ENCODE data around the gene LTBP3.

Gene LTBP3

DNA sequence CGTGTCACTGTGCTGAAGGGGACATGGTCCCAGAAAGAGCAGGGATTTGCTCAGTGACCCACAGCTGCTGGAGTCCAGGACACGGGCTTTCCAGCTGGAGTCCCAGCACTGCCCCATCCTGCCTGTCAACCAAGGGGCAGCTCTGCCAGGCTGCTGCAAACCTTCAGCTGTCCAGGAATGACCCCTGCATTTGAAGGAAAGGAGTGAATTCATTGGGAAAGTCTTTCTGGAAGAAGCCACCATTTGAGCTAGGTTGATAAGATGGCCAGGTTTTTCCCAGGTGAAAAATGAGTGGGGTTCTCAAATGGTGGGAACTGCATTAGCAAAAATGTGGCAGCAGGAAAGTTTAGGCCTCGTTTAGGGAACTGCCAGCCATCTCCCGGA, 28.1 kb upstream of the LTBP3 start:
- no peak for DNase-seq (ENCODE audit: low read depth in 2 of 3, low spot score in 2 of 3)

DNA sequence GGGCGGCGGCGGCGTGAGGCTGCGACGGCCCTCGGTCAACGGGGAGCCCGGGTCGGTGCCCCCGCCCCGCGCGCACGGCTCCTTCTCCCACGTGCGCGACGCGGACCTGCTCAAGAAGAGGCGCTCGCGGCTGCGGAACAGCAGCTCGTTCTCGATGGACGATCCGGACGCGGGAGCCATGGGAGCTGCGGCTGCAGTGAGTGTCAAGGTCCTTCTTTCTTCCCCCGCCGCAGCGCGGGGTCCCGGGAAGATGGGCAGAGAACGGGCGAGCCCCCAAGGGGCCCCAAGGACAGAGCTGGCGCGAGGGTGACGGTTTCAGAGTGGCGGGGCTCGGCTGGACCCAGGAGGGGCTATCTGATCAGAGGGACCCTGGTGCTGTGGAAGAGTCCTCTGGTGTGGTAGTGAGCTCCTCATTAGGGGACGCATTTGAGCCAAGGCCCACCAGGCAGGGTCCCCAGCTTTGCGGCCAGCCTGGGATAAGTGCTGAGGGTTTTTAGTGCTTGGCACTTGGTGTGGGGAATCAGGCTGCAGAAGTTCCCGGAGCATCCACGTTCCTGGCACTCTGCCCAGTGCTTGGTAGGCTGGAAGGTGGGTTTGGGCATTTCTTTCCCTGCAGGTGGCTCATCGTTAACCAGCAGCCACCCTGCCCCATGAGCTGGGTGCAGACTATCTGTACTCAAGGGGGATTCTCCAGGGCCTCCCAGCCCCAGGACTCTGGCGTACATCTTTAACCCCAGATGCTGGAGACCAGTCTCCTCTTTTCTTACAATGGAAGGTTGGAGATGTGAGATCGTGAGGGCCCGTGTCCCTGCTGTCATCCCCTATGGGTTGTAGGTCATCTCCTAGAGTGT, 27.5 kb upstream of the LTBP3 start:
- no peak for DNase-seq (ENCODE audit: low read depth in 2 of 3, low spot score in 2 of 3)

DNA sequence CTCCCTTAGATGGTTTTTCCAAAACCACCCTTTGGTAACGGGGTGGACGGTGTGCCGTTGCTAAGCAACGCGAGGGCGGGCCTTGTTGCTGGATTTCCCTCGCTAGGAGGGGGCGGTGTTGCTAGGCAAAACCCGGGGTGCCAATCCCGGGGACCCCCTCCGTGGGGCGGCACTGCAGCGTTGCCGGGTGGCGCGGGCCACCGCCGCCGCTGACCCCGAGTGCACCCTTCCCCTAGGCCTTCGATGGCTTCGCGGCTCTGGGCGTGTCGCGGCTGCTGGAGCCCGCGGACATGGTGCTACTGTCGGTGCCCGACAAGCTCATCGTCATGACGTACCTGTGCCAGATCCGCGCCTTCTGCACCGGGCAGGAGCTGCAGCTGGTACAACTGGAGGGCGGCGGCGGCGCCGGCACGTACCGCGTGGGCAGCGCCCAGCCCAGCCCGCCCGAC, 26.6 kb upstream of the LTBP3 start:
- no peak for DNase-seq (ENCODE audit: low read depth in 2 of 3, low spot score in 2 of 3)

DNA sequence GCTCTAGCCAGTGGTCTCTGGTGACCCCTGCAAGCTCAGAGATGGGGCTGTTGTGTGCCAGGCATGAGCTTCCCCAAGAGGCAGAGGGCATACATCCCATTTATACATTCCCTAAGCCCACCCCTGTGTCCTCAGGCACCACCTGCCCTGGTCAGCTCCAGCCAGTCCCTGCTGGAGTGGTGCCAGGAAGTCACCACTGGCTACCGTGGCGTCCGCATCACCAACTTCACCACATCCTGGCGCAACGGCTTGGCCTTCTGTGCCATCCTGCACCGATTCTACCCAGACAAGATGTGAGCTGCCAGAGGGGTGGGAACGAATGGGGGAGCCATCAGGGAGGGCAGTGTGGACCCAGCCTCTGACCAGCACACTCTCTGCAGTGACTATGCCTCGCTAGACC, 25.9 kb upstream of the LTBP3 start:
- DNase-seq (ENCODE audit: low read depth in 2 of 3, low spot score in 2 of 3) = no peak

DNA sequence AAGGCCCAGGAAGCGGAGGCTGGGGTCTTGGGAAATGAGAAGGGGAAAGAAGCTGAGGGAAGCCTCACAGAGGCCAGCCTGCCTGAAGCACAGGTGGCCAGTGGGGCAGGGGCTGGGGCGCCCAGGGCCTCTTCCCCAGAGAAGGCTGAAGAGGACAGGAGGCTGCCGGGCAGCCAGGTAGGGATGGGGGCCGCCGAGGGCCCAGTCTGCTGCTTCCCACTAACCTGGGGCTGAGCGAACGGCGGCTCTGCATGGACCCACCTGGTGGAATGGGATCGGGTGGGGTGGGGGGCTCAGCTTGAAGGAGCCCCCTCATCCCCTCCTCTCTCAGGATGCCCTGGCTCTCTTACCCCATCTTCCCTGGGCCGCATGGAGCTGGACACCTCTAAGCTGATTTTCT, 25.4 kb upstream of the LTBP3 start:
- no peak for DNase-seq (ENCODE audit: low read depth in 2 of 3, low spot score in 2 of 3)

DNA sequence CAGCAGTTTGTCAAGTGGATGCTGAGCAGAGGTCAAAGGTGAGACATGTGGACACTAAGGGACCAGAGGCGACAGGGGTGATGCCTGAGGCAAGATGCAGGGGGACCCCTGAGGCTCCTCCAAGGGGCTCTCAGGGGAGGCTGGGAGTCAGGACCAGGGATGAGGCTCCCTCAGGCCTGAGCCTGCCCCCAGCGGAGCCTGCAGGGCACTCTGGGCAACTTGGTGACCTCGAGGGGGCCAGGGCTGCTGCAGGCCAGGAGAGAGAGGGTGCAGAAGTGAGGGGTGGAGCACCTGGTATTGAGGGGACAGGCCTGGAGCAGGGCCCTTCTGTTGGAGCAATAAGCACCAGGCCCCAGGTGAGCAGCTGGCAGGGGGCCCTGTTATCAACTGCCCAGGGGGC, 23.8 kb upstream of the LTBP3 start:
- DNase-seq (ENCODE audit: low read depth in 2 of 3, low spot score in 2 of 3) = no peak

DNA sequence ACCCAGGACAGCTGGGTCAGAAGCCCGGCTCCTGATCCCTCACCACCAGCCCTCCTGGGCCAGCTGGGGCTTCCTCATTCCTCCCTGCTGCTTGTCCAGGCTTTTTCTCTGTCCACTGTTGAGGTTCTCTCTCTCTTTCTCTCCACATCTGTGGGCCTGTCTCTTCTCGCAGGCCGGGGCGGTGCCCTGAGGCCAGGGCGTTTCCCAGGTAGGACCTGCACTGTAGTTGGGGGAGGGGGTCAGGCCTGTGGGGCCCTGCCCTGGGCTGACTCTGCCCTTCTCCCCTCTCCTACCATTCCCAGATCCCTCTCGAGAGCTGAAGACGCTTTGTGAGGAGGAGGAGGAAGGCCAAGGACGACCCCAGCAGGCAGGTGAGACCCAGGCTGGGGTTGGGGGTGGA, 22.6 kb upstream of the LTBP3 start:
- no peak for DNase-seq (ENCODE audit: low read depth in 2 of 3, low spot score in 2 of 3)

DNA sequence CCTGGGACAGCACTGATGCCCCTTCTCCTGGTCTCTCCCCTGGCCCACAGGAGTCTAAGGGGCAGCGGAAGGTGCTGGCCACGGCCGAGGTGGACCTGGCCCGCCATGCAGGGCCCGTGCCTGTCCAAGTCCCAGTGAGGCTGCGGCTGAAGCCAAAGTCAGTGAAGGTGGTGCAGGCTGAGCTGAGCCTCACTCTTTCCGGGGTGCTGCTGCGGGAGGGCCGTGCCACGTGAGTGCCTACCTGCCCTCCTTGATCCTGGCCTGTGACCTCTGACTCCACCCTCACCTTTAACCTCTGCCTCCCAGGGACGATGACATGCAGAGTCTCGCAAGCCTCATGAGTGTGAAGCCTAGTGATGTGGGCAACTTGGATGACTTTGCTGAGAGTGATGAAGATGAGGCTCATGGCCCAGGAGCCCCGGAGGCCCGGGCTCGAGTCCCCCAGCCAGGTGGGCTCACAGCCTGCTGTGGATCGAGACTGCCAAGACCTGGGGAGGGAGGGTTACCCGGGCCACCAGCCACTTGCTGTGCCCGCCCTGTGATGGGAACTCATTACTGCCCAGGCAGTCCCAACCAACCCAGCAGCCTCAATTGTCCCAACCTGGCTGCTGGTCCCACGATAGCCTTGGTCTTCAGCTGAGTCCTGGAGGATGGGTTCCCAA, 22.0 kb upstream of the LTBP3 start:
- no peak for DNase-seq (ENCODE audit: low read depth in 2 of 3, low spot score in 2 of 3)

DNA sequence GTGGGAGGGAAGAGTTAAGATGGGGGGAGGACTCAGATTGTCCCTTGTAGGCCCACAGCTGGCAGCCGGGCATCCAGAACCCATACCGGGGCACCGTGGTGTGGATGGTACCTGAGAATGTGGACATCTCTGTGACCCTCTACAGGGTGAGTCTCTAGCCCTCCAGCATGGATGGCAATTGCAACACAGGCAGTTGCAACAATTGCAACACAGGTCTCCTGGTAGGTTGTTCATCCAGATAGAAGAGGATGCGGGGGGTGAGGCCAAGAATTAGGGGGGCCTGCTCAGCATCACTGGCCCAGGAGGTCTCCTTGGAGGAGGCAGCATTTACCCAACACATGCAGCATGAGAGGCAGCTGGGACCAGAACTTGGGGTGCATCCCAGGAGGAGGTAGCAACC, 21.1 kb upstream of the LTBP3 start:
- no peak for DNase-seq (ENCODE audit: low read depth in 2 of 3, low spot score in 2 of 3)

DNA sequence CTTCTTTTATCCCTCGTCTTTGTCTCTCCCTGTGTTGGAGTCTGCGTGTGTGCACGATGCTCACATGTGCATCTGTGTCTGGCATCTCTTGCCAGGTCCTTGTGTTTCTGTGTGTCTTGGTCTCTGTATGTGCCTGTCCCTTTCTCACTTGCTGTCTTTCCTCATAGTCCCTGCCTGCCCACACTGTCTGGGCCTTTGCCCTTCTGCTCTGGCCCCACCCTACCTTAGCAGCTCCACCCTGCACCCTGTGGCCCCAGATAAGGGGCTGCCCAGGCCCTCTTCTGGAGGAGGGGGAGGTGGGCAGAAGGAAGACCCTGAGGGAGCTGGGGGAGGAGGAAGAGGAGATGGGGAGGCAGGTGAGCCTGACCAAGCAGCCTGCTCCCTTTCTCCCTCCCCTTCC, 20.5 kb upstream of the LTBP3 start:
- DNase-seq (ENCODE audit: low read depth in 2 of 3, low spot score in 2 of 3) = no peak

DNA sequence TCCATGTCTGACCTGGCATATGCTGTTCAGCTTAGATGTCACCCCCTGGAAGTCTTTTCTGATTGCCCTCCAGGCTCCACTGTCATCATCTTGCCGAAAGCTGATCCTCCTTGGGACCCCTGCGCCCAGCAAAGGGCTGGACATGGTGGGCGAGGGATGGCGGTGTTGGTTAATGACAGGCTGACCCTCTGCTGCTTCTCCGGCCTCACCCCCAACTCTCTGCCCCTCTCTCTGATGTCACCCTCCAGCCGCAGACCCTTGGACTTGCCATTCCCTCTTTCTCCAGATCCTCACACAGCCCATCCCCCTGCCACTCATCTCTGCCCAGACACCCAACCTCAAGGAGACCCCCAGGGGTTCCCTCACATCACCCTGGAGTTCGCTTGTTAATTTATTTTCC, 20.0 kb upstream of the LTBP3 start:
- DNase-seq (ENCODE audit: low read depth in 2 of 3, low spot score in 2 of 3) = no peak

DNA sequence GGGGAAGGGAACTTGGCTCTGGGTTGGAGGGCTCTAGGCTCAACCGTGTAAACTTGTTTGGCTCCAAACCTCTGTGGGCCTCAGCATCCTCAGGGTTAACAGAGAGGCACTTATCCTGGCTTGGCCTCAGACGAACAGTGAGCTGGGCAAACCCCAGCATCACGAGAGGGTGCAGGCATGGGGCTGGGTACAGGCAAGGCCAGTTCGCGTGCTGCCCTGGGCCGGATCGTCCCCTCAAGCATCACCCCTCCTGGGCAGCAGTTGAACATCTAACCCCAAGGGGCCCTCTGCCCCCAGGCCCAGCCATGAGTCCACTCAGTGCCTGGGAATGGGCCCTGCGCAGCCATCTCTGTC, 19.6 kb upstream of the LTBP3 start:
- no peak for DNase-seq (ENCODE audit: low read depth in 2 of 3, low spot score in 2 of 3)

DNA sequence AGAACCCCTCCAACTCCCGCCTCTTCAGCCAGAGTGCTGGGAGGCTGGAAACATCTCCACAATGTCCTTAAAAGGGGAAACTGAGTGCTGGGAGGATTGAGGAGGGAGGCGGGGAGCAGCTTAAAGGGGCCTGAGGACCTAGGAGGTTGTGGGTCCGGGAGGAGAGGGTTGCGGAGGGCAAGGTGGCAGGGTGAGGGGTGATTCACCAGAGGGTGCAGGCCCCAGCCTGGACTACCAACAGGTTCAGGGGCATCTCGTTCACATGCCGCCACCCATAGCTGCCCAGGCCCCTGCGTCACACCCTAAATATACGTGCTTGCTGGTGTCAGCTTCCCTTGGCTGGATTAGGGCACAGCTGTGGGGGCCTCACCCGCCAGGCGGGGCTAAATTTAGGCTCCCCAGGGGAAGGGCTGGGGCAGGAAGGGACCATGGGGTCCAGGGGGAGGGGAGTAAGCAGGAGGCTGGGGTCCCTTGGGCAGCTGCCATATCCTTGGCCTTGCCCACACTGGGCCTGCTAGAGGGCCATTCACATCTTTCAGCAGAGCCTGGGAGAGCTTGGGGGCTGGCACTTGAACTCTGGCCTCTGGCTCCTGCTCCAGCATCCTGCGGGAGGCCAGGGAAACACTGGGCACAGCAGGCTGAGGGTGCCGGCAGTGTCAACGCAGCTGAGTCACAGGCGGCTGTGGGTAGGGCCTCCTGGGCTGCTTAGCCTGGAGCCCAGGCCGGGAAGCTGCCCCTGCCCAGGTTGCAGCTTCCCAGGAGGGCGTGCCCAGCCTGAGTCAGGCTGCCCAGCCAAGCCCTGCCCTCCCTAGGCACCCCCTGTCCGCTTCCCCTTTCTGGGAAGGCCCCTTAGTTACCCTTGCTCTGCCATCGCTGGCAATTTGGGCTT, 19.0 kb upstream of the LTBP3 start:
- no peak for DNase-seq (ENCODE audit: low read depth in 2 of 3, low spot score in 2 of 3)

DNA sequence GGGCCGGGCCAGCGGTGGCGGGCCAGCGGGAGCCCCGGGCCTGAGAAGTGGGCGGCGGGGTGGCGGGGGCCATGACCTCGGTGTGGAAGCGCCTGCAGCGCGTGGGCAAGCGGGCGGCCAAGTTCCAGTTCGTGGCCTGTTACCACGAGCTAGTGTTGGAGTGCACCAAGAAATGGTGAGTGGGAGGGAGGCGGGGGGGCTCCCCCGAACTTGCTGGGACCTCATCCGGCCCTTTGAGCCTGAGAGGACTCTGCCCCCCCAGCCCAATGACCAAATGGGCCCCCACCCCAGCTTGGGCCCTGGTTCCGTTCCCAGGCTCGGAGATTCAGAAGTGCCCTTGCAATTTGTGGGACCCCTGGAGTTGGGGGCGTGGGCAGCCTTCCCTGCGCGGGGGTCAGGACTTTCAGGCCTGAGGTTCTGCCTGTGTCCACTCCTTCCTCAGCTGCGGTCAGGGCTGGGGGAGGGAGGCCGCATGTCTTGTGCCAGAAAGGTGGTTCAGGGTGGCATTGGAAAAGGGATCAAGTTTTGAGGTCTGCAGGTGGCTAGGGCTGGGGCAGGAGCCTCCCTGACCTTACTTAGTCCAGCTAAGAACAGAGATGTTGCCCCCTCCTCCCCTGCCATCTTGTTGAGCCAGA, 18.2 kb upstream of the LTBP3 start:
- no peak for DNase-seq (ENCODE audit: low read depth in 2 of 3, low spot score in 2 of 3)

DNA sequence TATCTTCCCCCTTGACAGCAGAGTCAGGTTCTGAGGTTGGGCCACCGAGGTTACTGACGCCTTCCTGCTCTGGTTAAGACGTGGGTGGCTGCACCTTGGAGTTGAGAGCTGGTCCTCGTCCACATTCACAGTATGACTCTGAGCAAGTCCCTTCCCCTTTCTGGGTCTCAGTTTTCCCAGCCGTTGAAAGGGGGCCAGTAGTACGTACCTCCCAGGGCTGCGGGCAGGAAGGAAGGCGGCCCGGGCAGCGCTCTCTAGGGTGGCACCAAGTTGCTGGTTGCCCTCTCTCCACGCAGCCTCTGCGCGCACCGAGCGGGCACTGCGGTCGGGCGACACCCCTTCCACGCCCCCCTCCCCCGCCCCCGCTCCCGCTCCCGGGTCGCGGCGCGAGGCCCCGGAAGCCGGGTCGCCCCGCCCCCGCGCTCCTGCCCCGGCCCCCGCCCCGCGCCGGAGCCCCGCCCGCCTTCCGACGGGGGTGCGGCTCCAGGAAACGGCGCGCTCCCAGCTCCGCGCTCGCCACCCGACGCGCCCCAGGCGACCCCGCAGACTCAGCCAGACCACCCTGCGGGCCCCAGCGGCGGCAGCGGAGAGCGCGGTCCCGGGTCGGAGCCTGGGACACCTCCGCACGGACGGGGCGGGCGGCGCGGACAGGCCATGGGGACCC, 17.5 kb upstream of the LTBP3 start, which contains the start of gene EHBP1L1:
EHBP1L1 (plus strand) TSS at position 486 of the 664 bp plus-strand sequence. CDS start 250 bp downstream, outside the sequence.
- DNase-seq (ENCODE audit: low read depth in 2 of 3, low spot score in 2 of 3) = peak in 1 of 3 experiments; percentile 66

DNA sequence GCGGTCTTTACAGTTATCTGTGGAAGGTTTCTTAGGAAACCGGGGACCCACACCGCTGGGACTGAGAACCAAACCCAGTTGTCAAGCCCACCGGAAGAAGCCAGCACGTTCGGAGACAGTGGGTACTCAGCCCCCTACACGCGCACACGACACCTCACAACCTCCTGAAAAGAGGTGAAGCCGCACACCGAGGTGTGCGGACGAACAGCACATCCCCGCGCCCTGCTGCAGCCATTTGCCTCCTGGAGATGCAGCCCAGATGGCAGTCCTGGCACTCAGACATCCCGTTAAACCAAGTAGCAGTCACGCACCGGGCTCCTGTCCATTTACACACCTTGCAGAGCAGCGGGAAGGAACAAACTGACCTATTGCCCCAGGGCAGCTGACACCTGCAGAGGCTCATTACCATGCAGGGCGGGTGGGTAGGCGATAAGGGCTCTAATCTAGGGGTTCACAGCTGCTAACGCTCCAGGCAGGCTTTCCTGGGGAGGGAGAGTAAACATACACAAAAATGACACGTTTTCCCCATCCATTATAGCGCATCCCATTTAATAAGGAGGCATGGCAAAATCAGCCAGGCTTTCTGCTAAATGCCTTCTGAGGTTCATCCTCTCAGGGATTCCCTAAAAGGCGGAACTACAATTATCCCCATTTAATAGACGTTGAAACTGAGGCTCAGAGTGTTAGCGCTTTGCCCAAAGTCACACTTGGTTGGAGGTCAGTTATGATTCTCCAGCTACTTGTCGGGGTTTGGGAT, 16.8 kb upstream of the LTBP3 start:
- DNase-seq (ENCODE audit: low read depth in 2 of 3, low spot score in 2 of 3) = no peak

DNA sequence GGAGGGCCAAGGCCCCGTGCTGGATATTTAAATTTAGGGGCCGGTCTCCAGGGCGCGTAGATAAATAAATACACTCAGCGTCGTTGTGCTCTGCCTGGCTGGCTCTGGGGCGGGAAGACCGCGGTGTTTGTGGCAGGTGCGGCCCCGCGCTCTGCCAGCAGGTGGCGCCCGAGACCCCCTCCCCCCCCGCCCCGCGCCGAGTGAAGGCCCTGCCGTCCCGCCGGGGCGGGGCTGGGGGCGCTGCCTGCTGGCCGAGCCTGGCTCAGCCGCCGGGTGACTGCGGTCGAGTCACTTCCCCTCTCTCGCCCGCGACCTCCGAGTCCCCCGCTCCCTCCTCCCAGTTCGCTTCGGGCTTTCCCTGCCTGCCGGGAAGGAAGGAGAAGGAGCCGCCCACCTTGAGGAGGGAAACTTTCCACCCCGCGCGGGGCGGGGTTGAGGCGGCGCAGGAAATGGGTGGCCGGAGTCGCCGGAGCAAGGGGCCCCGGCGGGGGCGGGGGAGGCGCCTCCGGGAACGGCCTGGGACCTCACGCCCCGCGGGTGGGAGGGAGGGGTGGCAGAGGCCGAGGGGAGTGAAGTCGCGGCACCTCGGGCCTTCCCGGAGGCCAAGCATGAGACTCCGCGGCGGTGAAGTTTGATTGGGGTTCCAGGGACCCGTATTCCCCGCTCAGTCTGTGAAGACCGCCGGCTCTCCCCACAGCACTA, 16.1 kb upstream of the LTBP3 start:
- DNase-seq (ENCODE audit: low read depth in 2 of 3, low spot score in 2 of 3) = peak; percentile 79 to 96 (median 84)

DNA sequence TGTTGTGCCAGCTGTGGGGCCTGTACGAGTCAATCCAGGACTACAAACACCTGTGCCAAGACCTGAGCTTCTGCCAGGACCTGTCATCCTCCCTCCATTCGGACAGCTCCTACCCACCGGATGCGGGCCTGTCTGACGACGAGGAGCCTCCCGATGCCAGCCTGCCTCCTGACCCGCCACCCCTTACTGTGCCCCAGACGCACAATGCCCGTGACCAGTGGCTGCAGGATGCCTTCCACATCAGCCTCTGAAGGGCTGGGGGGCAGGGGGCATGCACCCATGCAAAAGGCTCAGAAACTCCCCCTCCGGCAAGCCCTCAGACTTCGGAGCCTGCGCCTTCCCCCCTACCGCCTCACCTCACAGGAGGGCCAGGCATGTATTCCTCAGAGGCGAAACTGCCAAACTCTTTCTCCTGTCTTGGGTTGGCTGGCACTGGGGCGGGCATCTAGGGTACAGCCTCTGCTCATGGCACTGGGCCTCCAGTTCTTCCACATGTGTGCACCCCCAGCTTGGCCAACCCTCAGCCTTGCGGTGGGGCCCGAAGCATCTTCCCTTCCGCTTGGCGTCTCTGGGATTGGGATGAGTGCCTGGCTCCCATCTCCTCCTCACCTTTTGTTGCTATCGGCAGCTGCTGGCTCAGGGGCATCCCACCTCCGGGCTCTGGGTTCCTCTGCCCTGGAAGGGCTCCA, 15.4 kb upstream of the LTBP3 start:
- DNase-seq (ENCODE audit: low read depth in 2 of 3, low spot score in 2 of 3) = no peak
